ENCODE data around the gene ATG16L2.

DNA sequence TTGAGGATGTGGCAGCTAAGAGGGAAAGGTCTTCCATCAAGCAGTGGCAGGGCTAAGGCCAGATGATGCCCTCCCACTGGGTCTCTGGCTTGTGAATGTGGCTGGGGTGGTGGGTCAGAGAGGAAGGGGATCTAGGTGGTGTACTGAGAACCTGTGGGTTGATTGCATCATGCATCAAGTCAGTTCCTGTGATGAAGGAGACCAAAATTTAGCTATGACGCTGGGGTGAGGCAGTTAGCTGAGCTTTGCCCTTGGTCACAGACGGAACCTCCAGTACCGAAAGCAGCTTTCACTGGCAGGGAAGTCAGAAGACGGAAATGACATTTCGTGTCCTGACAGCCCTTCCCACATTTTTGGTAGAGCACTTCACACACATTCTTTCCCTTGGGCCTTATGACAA is 20.7 kb downstream of the ATG16L2 start:
- TF ChIP-seq PTBP1 (IDR thresholded peaks at IDR 0.05; ENCODE audit: low read depth, low read length) (no peak), XRCC5 (IDR thresholded peaks at IDR 0.05; ENCODE audit: low read depth, low read length) (no peak), DMBX1 (CRISPR knock-in tag; IDR thresholded peaks at IDR 0.05; ENCODE audit: borderline replicate concordance) (no peak), JUNB (CRISPR knock-in tag; conservative IDR thresholded peaks at IDR 0.05) (no peak)

Measured in K562 (cell line).